ENCODE measurements around the gene GPR137B.

GRCh38 chr1:236156512-236157208, 14.3 kb downstream of the GPR137B start:
- TF ChIP-seq GATA3 (IDR thresholded peaks at IDR 0.05; ENCODE audit: low read depth, low read length) (no peak), GATA2 (IDR thresholded peaks at IDR 0.05; ENCODE audit: low read depth, low read length) (no peak)

Measured in SH-SY5Y (cell line).